Right ventricle myocardium superior (tissue), 1 donor: Measurements from ENCODE around the gene FAM217B. TPM values are rescaled to one million over a fixed set of nuclear protein-coding genes. Genes with fewer than 3 reads are reported as not detected.

ENCODE experiments used
- total RNA-seq: library from RNA; stranded (reverse); fragmentation: NEBNext Ultra II Directional; extraction: Animal tissue kit (Norgen Biotek cat#: 25700); gene quantifications from one replicate; pipeline ENCODE4 v1.2.1, GENCODE V29; 2021
- donor health status: DM: no; HTN: yes; CAD: no; lungs with severe emphysema.

The FAM217B gene
- total RNA-seq, 1 donor from 2014 or later = 37.9 TPM

Other genes starting within 250 kb of the FAM217B start
- gene SYCP2, start 6.8 kb upstream of the FAM217B start, total RNA-seq = 0.94 TPM
- 12.7 TPM for gene PPP1R3D, start 84 bp upstream of the FAM217B start, total RNA-seq
- 1.6 TPM for gene CDH26, start 18.0 kb downstream of the FAM217B start, total RNA-seq